SK-N-SH (cell line): Measurements from ENCODE around the gene SLC23A1.

Experiments used
- GATA2 ChIP-seq: sonication (generic); formaldehyde crosslinking; IDR thresholded peaks from 2 replicates; pipeline ENCODE4 v1.5.0; 2020; ENCODE audit warnings: mild to moderate bottlenecking, missing genetic modification reagents
- SIN3A ChIP-seq: IDR thresholded peaks from 2 replicates; pipeline ENCODE4 v1.6.1; 2012; ENCODE audit warnings: low read depth, mild to moderate bottlenecking, low read length, moderate library complexity, borderline replicate concordance
- TAF1 ChIP-seq: IDR thresholded peaks from 2 replicates; pipeline ENCODE4 v1.6.1; 2012; ENCODE audit warnings: low read depth, mild to moderate bottlenecking, low read length, moderate library complexity, borderline replicate concordance
- USF2 ChIP-seq: fragments of 150-350 bp; IDR thresholded peaks from 2 replicates; pipeline ENCODE4 v1.6.1; 2017; ENCODE audit warnings: antibody characterized with exemption, low read length, low read depth, borderline replicate concordance
- TF ChIP-seq, protein P1 (sequence below): IDR thresholded peaks from 2 replicates; pipeline ENCODE4 v1.4.0; 2012; ENCODE audit warnings: low read depth

DNA sequence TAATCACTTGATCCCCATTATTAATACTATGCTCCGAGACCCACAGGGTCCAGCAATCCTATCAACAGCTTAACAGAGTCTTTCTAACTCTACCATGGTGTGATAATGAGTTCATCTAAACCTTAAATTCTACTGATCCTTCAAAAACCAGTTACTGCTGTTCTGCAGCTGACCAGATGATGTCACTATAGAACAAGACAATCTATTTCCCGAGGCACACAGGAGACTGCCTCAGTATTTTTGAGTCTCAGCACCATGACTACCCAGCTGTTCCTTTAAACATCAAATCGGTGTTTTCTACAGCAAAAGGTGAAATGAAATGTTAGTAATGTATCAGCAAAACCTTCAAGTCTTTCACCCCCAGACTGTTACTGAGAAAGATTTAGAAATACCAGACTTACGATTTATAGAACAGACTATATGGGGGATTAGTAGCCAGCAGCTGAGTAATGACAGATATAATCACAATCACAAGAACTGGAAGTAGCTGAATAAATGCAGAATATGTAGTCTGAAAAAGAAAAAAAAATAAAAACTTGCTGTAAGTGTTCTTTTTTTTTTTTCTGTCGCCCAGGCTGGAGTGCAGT lies 39.3 kb upstream of the SLC23A1 start:
- TF ChIP-seq GATA2 (CRISPR knock-in tag) (no peak), SIN3A (no peak), TAF1 (no peak), USF2 (no peak)
- TF ChIP-seq, protein P1, sequence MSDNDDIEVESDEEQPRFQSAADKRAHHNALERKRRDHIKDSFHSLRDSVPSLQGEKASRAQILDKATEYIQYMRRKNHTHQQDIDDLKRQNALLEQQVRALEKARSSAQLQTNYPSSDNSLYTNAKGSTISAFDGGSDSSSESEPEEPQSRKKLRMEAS = no peak
